Measurements from ENCODE around the gene UCKL1.

DNA sequence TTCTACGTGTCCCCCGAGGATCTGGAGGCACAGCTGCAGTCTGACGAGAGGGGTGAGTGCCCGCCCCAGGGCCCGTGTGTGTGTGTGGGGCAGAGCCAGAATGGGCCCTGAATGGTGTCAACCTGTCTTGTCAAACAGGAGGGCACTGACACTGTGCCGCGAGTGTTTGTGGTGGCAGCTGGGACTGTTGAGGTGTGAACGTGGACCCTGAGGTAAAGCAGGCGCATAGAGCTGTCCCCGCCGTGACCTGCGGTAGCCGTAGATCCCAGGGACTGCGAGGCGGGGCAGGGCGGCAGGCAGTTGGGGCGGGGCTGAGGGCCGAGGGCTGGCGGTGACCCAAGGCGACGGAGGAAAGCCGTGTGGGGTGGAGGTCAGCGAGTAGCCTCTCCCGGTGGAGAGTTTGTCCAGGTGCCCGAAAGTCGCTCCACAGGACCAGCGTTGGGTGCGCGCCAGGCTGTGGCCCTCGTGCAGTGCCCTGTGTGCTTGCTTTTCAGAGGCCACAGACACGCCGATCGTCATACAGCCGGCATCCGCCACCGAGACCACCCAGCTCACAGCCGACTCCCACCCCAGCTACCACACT is 25.2 kb downstream of the UCKL1 start:
- no peak for TF ChIP-seq FOXA1 (IDR thresholded peaks at IDR 0.05)
- TF ChIP-seq BHLHE40 (IDR thresholded peaks at IDR 0.05; ENCODE audit: borderline replicate concordance): no peak
- no peak for TF ChIP-seq TARDBP (IDR thresholded peaks at IDR 0.05)
- TF ChIP-seq ELF4 (IDR thresholded peaks at IDR 0.05): no peak
- no peak for TF ChIP-seq SP1 (IDR thresholded peaks at IDR 0.05)
- TF ChIP-seq FOXK2 (IDR thresholded peaks at IDR 0.05): no peak
- no peak for TF ChIP-seq SUZ12 (IDR thresholded peaks at IDR 0.05)
- TF ChIP-seq CTBP1 (IDR thresholded peaks at IDR 0.05; ENCODE audit: borderline replicate concordance): no peak
